Motor neuron (in vitro differentiated cells): ENCODE measurements around the gene ANTKMT. TPM values are rescaled to one million over a fixed set of nuclear protein-coding genes. Genes with fewer than 3 reads are reported as not detected.
"Not testable (repeated sequence)": the region's sequence is repeated elsewhere in the genome, so short reads cannot be mapped to it uniquely, and the experiment has no call there.

ENCODE experiments used
- ATAC-seq, 8 experiments: fragments of 200-7000 bp; cut with Tn5 transposase; replicated peaks in 6 of 8; 2 replicates each; pipeline ENCODE4 v1.8.0; 2021; ENCODE audit warnings: mild to moderate bottlenecking in 8 of 8, moderate library complexity in 8 of 8
- H3K27ac ChIP-seq, 2 donors: fragments of 250-450 bp; sonication (Bioruptor Pico); 2 replicates each; pipeline ENCODE4 v1.9.0; 2021; ENCODE audit warnings: antibody characterized with exemption in 2 of 2, mild to moderate bottlenecking in 2 of 2, moderate library complexity in 1 of 2
- H3K4me1 ChIP-seq, 2 donors: fragments of 250-450 bp; sonication (Bioruptor Pico); replicated peaks in 1 of 2; 2 replicates each; pipeline ENCODE4 v1.6.1; 2021; ENCODE audit warnings: antibody characterized with exemption in 2 of 2, mild to moderate bottlenecking in 2 of 2, moderate library complexity in 1 of 2
- H3K4me3 ChIP-seq, 5 donors: fragments of 250-450 bp; sonication (Bioruptor Pico); 2 replicates each; pipeline ENCODE4 v1.9.0; 2021; ENCODE audit warnings: antibody characterized with exemption in 5 of 5, mild to moderate bottlenecking in 5 of 5, moderate library complexity in 4 of 5
- WGBS, 10 experiments: fragments of 450-650 bp; shearing (Covaris generic); methylation state at CpG; one replicate each; pipeline ENCODE4 v1.0.0; 2022; 5-methylcytosine and 5-hydroxymethylcytosine counted together
- in situ Hi-C, 9 experiments: fragments of 400-800 bp; cut with MboI; loops; one replicate each; pipeline ENCODE4 v1.15.0; 2021; ENCODE audit warnings: low sequenced_read_pairs in 9 of 9, low pct_unique_long_range_greater_than_20kb in 2 of 9; ENCODE audit not compliant: unreplicated experiment in 9 of 9
- total RNA-seq, 8 experiments: library from RNA; unstranded; fragments of 300-600 nt; gene quantifications; 2 replicates each; pipeline versions ENCODE4 v1.2.3 to v1.2.4, GENCODE V29; 2022

ANTKMT gene
- total RNA-seq, 8 experiments from 2014 or later, result 21.6 to 30.5 (median 24.5) TPM

DNA sequence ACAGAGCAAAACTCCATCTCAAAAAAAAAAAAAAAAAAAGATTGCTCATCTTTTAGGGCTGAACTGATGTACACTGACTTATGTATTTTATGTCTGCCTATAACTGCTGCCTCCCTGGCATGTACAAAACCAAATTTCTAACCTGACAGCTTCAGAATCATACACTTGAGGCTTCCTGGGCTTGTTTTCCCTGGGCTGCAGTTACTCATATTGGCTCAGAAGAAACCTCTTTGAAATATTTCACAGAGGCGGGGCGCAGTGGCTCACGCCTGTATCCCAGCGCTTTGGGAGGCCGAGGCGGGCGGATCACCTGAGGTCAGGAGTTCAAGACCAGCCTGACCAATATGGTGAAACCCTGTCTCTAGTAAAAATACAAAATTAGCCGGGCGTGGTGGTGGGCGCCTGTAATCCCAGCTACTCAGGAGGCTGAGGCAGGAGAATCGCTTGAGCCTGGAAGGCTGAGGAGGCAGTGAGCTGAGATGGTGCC is 33.2 kb downstream of the ANTKMT start:
- WGBS, 10 experiments, result 20 to 100% (median 88%) methylated on average over 1 to 5 of the region's 11 CpGs; no CpG with 5 or more reads in 2 of the 10 experiments

GRCh38 chr16:754656-755055 is 33.7 kb downstream of the ANTKMT start:
- ATAC-seq, result peak in 3 of 8 experiments; percentile 10 to 20 (median 13)
- in situ Hi-C loops, result no loop called here
- H3K4me3 ChIP-seq, result no peak overlapping the region
- no peak overlapping the region for H3K27ac ChIP-seq
- H3K4me1 ChIP-seq, result peaks cover 13 to 20% of the 10 kb centered on the region in 2 donors
- WGBS, 10 experiments, result 17 to 78% (median 63%) methylated on average over 1 to 8 of the region's 11 CpGs; no CpG with 5 or more reads in 1 of the 10 experiments

More for the DNA sequence above, 33.2 kb downstream of the ANTKMT start:
- ATAC-seq, in situ Hi-C loops, H3K27ac ChIP-seq, H3K4me3 ChIP-seq: not testable (repeated sequence)
- peaks cover 13 to 20% of the 10 kb centered on the region in 2 donors for H3K4me1 ChIP-seq

DNA sequence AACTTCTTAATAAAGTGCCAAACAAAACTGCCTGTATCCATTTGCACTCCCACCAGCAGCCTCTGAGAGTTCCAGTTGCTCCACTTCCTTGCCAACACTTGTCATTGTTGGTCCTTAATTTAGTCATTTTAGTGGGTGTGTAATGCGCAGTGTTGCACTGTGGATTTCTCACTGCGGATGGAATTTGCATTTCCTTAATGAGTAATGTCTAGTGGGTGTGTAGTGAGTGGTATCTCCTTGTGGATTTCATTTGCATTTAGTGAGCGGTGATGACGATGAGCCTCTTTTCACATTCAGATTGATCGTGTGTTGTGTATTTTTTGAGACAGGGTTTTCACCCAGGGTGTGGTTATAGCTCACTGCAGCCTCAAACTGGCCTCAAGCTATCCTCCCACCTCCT is 35.5 kb downstream of the ANTKMT start:
- 0 to 100% (median 79%) methylated on average over 1 to 5 of the region's 5 CpGs; no CpG with 5 or more reads in 1 of the 10 experiments for WGBS, 10 experiments
- H3K27ac ChIP-seq, result no peak overlapping the region

GRCh38 chr16:759110-759910 is 38.4 kb downstream of the ANTKMT start:
- H3K4me1 ChIP-seq, result peaks cover 0 to 7% of the 10 kb centered on the region in 2 donors
- in situ Hi-C loops, result no loop called here
- no peak overlapping the region for H3K4me3 ChIP-seq
- no peak for ATAC-seq
- H3K27ac ChIP-seq, result peak overlapping the region in 1 of 2 donors; percentile 14
- 43 to 100% (median 93%) methylated on average over 1 to 17 of the region's 34 CpGs; no CpG with 5 or more reads in 2 of the 10 experiments for WGBS, 10 experiments

More for the DNA sequence above, 35.5 kb downstream of the ANTKMT start:
- in situ Hi-C loops, result no loop called here
- Histone ChIP-seq H3K4me3 (no peak overlapping the region), H3K4me1 (peaks cover 10% of the 10 kb centered on the region in 2 donors)
- ATAC-seq, result peak in 5 of 8 experiments; percentile 17 to 99 (median 27)

- Histone ChIP-seq H3K27ac (no peak overlapping the region), H3K4me1 (peaks cover 3 to 7% of the 10 kb centered on the region in 2 donors), H3K4me3 (no peak overlapping the region)
- ATAC-seq, result no peak
- in situ Hi-C loops, result no loop called here
- 30 to 80% methylated on average over 1 to 2 of the region's 15 CpGs; no CpG with 5 or more reads in 8 of the 10 experiments for WGBS, 10 experiments
Observed at GRCh38 chr16:760065-760464, 39.1 kb downstream of the ANTKMT start.

DNA sequence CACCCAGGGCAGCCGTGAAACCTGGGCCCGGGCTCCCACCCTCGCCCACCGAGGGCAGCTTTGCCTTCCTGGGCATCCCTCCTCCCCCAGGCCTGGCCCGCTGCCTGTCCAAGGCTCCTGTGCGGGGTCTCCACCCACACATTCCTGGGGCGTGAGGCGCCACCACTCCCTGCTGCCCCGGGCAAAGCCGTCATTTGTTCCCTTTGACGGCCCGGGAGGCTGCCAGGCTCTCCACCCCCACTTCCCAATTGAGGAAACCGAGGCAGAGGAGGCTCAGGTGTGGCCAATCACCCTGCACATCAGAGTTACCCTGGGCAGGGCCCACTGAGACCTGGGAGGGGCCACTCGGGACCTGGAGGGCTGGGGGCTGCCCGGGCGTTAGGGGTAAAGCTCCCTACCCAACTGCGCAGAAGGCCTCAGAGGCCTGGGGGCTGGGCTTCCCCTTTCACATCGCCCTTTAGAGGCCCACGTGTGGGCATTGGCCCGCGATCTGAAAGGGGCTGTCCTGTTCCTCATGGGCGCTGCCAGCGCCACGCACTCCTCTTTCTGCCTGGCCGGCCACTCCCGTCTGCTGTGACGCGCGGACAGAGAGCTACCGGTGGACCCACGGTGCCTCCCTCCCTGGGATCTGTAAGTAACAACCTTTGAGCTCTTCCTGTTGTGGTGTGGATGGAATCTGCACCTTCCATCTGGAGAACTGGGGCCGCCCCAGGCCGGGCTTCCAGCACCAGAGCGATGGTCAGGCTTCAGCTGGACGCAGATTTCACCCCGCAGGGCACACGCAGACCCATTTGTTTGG is 39.8 kb downstream of the ANTKMT start, which contains the start of gene MSLN:
Gene MSLN, plus strand, starts transcription at position 190 of the 799 bp plus-strand sequence. CDS start 1,947 bp downstream, outside the sequence.
- ATAC-seq, result peak in 2 of 8 experiments; percentile 10 to 47
- WGBS, 10 experiments, result 53 to 100% (median 86%) methylated on average over 1 to 9 of the region's 37 CpGs; no CpG with 5 or more reads in 4 of the 10 experiments
- H3K4me3 ChIP-seq, result no peak within 1 kb of the TSS
- peak within 1 kb of the TSS in 1 of 2 donors; percentile 14 for H3K27ac ChIP-seq
- peaks cover 5 to 7% of the 10 kb centered on the region in 2 donors for H3K4me1 ChIP-seq
- in situ Hi-C loops, result no loop called here

DNA sequence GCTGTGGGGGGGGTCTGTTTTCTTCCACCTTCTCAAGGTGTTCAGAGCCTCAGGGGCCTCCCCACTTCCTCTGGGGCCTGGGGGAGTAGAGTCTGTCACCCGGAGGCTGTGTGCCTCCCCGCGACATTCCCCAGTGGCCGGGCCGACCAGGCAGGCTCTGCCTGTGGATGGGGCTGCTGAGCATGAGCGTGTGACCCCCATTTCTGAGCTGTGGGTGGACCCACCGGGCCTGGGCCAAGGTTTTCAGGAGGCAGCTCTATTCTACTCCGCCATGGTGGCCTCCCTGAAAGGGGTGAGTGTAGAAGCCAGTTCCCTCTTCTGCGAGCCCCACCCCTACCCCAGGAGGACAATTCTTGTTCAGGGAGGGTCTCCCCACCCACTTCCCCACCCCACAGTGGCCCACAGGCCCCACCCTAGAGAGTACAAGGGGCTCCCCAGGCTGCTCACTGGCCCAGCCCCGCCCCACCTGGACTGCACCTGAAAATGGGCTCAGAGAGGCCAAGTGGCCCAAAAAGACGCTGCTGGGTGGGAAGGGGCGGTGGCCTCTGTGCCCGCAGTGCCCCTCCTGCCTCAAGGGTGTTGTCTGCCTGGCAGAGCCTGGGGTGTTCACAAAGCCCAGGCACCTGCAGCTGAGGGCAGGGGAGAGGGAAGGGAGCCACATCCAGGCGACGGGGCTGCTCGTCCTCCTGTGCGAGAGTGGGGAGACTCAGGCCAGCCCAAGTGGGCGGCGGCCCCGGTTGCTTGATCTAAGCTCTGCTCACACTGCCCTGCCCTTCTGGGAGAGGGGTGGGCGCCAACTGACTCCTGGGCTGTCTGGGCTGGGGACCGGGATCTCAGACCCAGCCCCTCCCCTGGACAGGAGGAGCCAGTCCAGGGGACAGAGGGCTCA is 40.9 kb downstream of the ANTKMT start:
- 80 to 83% methylated on average over 1 of the region's 22 CpGs; no CpG with 5 or more reads in 8 of the 10 experiments for WGBS, 10 experiments
- Histone ChIP-seq H3K4me1 (peaks cover 5 to 7% of the 10 kb centered on the region in 2 donors), H3K4me3 (no peak overlapping the region), H3K27ac (no peak overlapping the region)
- in situ Hi-C loops, result no loop called here
- ATAC-seq, result peak; percentile 37 to 65 (median 56)

DNA sequence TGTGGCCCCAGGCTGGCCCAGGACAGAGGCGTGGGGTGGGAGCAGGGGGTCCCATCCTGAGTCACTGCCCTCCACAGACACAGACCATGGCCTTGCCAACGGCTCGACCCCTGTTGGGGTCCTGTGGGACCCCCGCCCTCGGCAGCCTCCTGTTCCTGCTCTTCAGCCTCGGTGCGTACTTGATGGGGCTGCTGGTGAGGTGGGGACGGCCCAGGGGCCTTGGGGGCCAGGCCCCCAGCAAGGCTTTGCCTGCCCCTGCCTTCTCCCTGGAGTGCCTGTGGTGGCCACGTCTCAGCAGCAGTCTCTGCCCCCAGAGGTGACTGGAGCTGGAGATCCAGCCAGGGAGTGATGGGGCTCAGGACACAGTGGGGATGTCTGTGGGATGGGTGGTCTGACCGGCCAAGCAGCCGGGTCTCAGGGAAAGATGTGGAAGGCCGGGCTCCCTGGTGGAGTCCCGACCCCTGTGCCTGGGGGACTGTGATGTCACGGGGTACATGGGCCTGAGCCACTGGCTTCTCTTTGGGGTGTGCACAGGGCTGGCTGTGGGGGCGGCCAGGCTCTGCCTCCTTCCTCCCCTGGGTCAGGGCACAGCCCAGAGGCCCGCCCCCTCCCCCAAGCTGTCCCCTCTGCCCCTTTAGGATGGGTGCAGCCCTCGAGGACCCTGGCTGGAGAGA is 41.8 kb downstream of the ANTKMT start:
- in situ Hi-C loops, result no loop called here
- no peak overlapping the region for H3K27ac ChIP-seq
- H3K4me1 ChIP-seq, result peaks cover 5 to 7% of the 10 kb centered on the region in 2 donors
- peak in 1 of 8 experiments; percentile 1 for ATAC-seq
- H3K4me3 ChIP-seq, result no peak overlapping the region
- WGBS, 10 experiments, result 44% methylated on average over 5 of the region's 17 CpGs; no CpG with 5 or more reads in 9 of the 10 experiments

DNA sequence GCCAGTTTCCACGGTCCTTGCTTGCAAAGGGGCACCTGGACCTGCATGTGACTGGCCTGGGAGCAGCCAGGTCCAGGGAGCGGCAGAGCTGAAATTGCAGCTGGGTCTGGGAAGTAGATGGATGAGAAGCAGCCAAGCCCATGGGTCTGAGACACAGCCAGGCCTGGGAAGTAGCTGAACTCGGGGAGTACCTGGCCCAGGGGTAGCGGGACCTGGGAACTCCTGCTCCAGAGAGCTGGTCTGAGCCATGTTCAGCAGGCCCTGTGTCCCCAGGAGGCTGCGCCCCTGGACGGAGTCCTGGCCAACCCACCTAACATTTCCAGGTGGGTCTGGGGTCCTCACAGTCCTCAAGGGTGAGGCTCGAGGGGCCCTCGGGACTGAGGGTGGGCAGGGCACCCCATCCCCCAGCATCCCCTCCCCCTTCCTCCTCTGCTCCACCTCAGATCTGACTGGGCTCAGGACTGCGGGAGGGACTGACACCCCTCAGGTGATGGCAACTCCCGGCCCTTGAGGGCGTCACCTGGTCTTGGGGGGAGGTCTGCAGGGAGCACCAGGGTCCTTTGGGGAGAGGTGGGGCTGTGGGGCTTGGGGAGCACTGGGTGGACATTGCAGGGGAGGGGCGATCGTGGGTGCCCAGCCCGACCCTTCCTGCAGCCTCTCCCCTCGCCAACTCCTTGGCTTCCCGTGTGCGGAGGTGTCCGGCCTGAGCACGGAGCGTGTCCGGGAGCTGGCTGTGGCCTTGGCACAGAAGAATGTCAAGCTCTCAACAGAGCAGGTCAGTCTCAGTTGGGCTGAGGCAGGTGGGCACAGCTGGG is 42.6 kb downstream of the ANTKMT start:
- in situ Hi-C loops, result no loop called here
- Histone ChIP-seq H3K4me3 (no peak overlapping the region), H3K27ac (no peak overlapping the region), H3K4me1 (peaks cover 8 to 13% of the 10 kb centered on the region in 2 donors)
- 17 to 100% methylated on average over 1 of the region's 21 CpGs; no CpG with 5 or more reads in 8 of the 10 experiments for WGBS, 10 experiments
- no peak for ATAC-seq

DNA sequence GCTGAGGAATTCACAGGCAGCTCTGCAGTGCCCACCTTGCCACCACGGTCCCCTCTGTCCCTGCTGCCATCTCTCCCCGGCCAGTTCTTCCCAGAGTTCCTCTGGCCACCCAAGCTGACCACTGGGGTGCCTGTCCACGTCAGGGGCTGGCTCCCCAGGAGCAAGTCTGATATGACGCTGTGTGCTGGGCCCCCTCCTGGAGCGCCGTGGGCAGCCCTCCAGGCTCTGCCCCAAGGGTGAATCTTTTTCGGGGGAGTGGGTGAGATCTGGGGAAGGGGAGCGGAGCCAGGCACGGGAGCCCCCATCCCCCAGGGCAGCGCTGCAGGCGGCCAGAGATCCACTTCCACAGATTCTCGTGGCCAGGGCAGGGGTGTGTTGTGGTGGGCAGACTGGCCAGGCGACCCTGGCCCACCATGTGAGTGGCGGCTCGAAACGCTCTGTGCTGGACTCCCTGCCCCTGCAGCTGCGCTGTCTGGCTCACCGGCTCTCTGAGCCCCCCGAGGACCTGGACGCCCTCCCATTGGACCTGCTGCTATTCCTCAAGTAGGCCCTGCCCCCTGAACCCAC is 43.3 kb downstream of the ANTKMT start:
- WGBS, 10 experiments, result no CpG with 5 or more reads among the region's 20 CpGs
- in situ Hi-C loops, result no loop called here
- no peak for ATAC-seq

More for the DNA sequence above, 43.3 kb downstream of the ANTKMT start:
- Histone ChIP-seq H3K4me1 (peaks cover 11 to 18% of the 10 kb centered on the region in 2 donors), H3K27ac (no peak overlapping the region), H3K4me3 (no peak overlapping the region)
